OCI-LY7 (cell line): ENCODE data around the gene EEF1AKMT1. TPM values are rescaled to one million over a fixed set of nuclear protein-coding genes. Genes with fewer than 3 reads are reported as not detected.
A peak's percentile ranks its signal among the peaks of the same experiment; 100 is the strongest.

Experiments used
- BruUV-seq: library from RNA; stranded (reverse); fragments of 400-500 nt; replicated peaks from 2 replicates; lab custom pipeline; 2021; lab: Mats Ljungman, UMichigan
- CTCF ChIA-PET: fragments of 300-600 bp; sonication (Branson Sonifier 250); formaldehyde crosslinking; loops from one replicate; lab custom pipeline; 2022; ENCODE audit warnings: antibody characterized with exemption; ENCODE audit not compliant: unreplicated experiment; lab: Charles Lee
- POLR2A ChIA-PET: fragments of 300-600 bp; sonication (Branson Sonifier 250); formaldehyde crosslinking; loops from one replicate; lab custom pipeline; 2022; ENCODE audit warnings: antibody characterized with exemption; lab: Charles Lee
- DNase-seq: peaks from one replicate; pipeline ENCODE4 v3.0.0-alpha.2; 2015; ENCODE audit warnings: low spot score
- H2AFZ ChIP-seq: fragments of 200-600 bp; sonication (generic), shearing (Covaris generic); 2 replicates; pipeline ENCODE4 v1.6.1; 2014; ENCODE audit warnings: mild to moderate bottlenecking, antibody characterized with exemption, low read length, moderate library complexity
- H3K27ac ChIP-seq: fragments of 200-600 bp; sonication (generic); 2 replicates; pipeline ENCODE4 v1.5.1; 2014; ENCODE audit warnings: mixed run types, low read depth, mild to moderate bottlenecking, moderate library complexity, low read length, inconsistent platforms; ENCODE audit not compliant: poor library complexity, severe bottlenecking
- H3K36me3 ChIP-seq: fragments of 200-600 bp; sonication (generic); 2 replicates; pipeline ENCODE4 v1.6.1; 2014; ENCODE audit warnings: mild to moderate bottlenecking, antibody characterized with exemption, low read length, moderate library complexity, mixed read lengths; ENCODE audit not compliant: insufficient read depth
- H3K4me1 ChIP-seq: fragments of 200-600 bp; sonication (generic); 2 replicates; pipeline ENCODE4 v1.5.1; 2014; ENCODE audit warnings: mild to moderate bottlenecking, low read length; ENCODE audit not compliant: insufficient read depth, poor library complexity, severe bottlenecking
- H3K4me2 ChIP-seq: fragments of 200-600 bp; sonication (generic); 2 replicates; pipeline ENCODE4 v1.6.1; 2014; ENCODE audit warnings: mild to moderate bottlenecking, low read length
- H3K4me3 ChIP-seq: fragments of 200-600 bp; sonication (generic); 2 replicates; pipeline ENCODE4 v1.5.1; 2014; ENCODE audit warnings: mild to moderate bottlenecking, low read depth, low read length; ENCODE audit not compliant: poor library complexity, severe bottlenecking
- H3K79me2 ChIP-seq: fragments of 200-600 bp; sonication (generic); 2 replicates; pipeline ENCODE4 v1.6.1; 2016; ENCODE audit warnings: low read depth, mild to moderate bottlenecking, low read length, moderate library complexity, mixed read lengths; ENCODE audit not compliant: insufficient read depth
- H3K9me2 ChIP-seq: fragments of 200-600 bp; sonication (generic); 2 replicates; pipeline ENCODE4 v1.6.1; 2016; ENCODE audit warnings: mild to moderate bottlenecking, low read length, mixed read lengths; ENCODE audit not compliant: insufficient read depth
- H3K9me3 ChIP-seq: fragments of 200-600 bp; sonication (generic); 2 replicates; pipeline ENCODE4 v1.6.1; 2014; ENCODE audit warnings: mild to moderate bottlenecking, mixed run types, low read length, mixed read lengths
- H4K20me1 ChIP-seq: fragments of 200-600 bp; sonication (generic); 2 replicates; pipeline ENCODE4 v1.6.1; 2014; ENCODE audit warnings: mild to moderate bottlenecking, antibody characterized with exemption, low read length, moderate library complexity, mixed read lengths; ENCODE audit not compliant: insufficient read depth
- EZH2phosphoT487 ChIP-seq: fragments of 200-600 bp; sonication (generic); IDR thresholded peaks from 2 replicates; pipeline ENCODE4 v1.6.1; 2018; ENCODE audit warnings: low read depth, borderline replicate concordance, mild to moderate bottlenecking, mixed run types, antibody characterized with exemption, low read length, moderate library complexity, mixed read lengths
- intact Hi-C: fragments of 100-400 bp; cut with micrococcal nuclease; formaldehyde crosslinking; loops from one replicate; pipeline ENCODE4 v1.10.0; 2022; ENCODE audit not compliant: unreplicated experiment
- total RNA-seq, 2 experiments: library from RNA; depleted of rRNA in 1 of 2; stranded (reverse); fragments of >200 nt in 1 of 2; shearing (Covaris generic) in 1 of 2; gene quantifications; 2 replicates each; pipeline ENCODE4 v1.2.3, GENCODE V29; 2014 to 2022
- TF ChIP-seq, protein P1 (sequence below): fragments of 200-600 bp; sonication (generic); conservative IDR thresholded peaks from 2 replicates; pipeline ENCODE4 v1.5.1; 2014; ENCODE audit warnings: mild to moderate bottlenecking, antibody characterized with exemption, low read length, moderate library complexity, mixed read lengths

Gene EEF1AKMT1
- total RNA-seq, 2 experiments from 2014 or later, result 1.5 to 2.5 TPM

DNA sequence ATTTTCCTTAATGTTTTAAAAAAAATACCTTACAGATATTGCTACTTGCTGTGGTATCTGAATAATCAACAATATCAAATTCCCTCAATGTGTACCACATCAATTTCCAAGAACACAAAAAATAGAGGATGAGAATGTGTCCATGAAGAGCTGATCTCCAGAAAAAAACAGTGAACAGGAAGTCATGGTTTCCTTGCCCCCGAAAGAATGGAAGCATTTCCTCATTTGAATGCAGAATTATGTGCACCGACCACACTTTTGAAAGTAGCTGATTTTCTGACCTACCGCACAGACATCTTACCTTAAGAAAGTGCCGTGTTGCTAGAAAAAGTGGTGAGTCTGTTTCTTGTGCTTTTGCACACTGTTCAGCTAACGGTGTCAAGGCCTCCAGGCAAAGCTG lies 13.4 kb upstream of the EEF1AKMT1 start:
- POLR2A ChIA-PET, result interaction anchor here (0.6 to 1.2 kb wide), 6 partner anchors 8 to 1004 kb away, joined by 3 to 6 read pairs (median 4); partner anchors contain the start of gene PSPC1
- no peak for DNase-seq
- Histone ChIP-seq H3K4me1 (no peaks in the 10 kb centered on the region), H4K20me1 (no peaks in the 10 kb centered on the region), H3K4me2 (no peak overlapping the region), H3K36me3 (peaks cover 87% of the 10 kb centered on the region), H3K9me3 (no peaks in the 10 kb centered on the region), H2AFZ (no peak overlapping the region), H3K4me3 (no peak overlapping the region), H3K9me2 (no peaks in the 10 kb centered on the region), H3K79me2 (no peaks in the 10 kb centered on the region), H3K27ac (no peak overlapping the region)
- intact Hi-C loops, result no loop called here
- BruUV-seq, result no TSS peak
- no peak for TF ChIP-seq EZH2phosphoT487
- TF ChIP-seq, protein P1, sequence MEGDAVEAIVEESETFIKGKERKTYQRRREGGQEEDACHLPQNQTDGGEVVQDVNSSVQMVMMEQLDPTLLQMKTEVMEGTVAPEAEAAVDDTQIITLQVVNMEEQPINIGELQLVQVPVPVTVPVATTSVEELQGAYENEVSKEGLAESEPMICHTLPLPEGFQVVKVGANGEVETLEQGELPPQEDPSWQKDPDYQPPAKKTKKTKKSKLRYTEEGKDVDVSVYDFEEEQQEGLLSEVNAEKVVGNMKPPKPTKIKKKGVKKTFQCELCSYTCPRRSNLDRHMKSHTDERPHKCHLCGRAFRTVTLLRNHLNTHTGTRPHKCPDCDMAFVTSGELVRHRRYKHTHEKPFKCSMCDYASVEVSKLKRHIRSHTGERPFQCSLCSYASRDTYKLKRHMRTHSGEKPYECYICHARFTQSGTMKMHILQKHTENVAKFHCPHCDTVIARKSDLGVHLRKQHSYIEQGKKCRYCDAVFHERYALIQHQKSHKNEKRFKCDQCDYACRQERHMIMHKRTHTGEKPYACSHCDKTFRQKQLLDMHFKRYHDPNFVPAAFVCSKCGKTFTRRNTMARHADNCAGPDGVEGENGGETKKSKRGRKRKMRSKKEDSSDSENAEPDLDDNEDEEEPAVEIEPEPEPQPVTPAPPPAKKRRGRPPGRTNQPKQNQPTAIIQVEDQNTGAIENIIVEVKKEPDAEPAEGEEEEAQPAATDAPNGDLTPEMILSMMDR, result no peak
- CTCF ChIA-PET, result no interaction called here

DNA sequence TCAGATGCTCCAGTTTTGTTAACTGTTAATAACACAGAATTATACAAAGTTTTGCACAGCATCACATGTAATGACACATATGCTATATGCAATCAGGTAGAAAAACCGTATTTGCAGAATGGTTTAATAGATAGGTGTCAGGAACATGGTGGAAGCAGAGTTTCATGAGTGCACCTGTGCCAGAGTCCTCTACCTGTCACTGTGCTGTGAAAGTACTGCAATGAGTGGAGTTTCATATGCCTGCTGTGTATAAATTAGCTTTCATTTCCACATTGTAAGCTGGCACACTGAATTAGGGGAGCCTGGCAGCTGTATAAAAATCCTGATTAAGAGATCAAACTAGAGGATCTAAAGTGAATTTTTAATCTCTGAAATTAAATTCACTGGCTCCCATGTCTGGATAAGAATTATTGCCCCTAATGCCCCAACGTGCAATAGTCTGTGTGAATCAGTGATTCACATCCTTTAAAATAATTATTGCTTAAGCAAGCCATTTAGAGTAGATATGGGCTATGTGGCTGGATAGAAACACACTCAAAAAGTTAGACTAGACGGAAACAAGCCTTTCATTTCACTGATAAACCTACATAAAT lies 8.5 kb upstream of the EEF1AKMT1 start:
- no peaks in the 10 kb centered on the region for H4K20me1 ChIP-seq
- TSS peak; percentile 40 for BruUV-seq
- POLR2A ChIA-PET, result interaction anchor here (0.7 to 1.2 kb wide), 2 partner anchors 10 to 260 kb away, joined by 3 to 4 read pairs; no protein-coding TSS in a partner anchor
- CTCF ChIA-PET, result no interaction called here
- H3K9me2 ChIP-seq, result no peaks in the 10 kb centered on the region
- H3K27ac ChIP-seq, result no peak overlapping the region
- H3K36me3 ChIP-seq, result peaks cover 87% of the 10 kb centered on the region
- H3K4me3 ChIP-seq, result no peak overlapping the region
- no peak overlapping the region for H3K4me2 ChIP-seq
- H3K4me1 ChIP-seq, result no peaks in the 10 kb centered on the region
- H3K79me2 ChIP-seq, result no peaks in the 10 kb centered on the region
- no peaks in the 10 kb centered on the region for H3K9me3 ChIP-seq
- DNase-seq, result no peak
- no peak for TF ChIP-seq EZH2phosphoT487
- TF ChIP-seq, protein P1, result no peak
- H2AFZ ChIP-seq, result no peak overlapping the region
- intact Hi-C loops, result no loop called here

DNA sequence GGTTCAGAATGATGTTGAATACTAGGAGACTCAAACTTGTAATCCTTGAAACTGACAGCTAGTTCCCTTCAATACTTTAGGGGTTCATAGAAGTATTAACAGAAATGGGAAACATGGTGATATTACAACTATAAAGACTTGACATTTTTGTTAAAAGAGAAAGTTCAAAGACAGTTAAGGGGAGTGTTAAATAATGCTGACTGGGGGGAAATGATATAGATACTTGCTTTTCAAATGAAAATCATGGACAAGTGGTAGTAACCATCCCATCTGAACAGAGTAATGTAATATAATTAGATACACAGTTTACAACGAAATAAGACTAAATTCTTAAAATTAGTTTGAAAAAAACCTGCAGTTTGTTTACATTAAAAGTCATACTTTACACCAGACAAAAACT lies 6.6 kb upstream of the EEF1AKMT1 start:
- Histone ChIP-seq H3K9me3 (no peaks in the 10 kb centered on the region), H2AFZ (no peak overlapping the region), H3K4me2 (no peak overlapping the region), H3K4me1 (no peaks in the 10 kb centered on the region), H3K79me2 (no peaks in the 10 kb centered on the region), H3K9me2 (no peaks in the 10 kb centered on the region), H3K36me3 (peaks cover 81% of the 10 kb centered on the region), H3K4me3 (no peak overlapping the region), H3K27ac (no peak overlapping the region), H4K20me1 (no peaks in the 10 kb centered on the region)
- DNase-seq, result no peak
- POLR2A ChIA-PET, result interaction anchor here (0.7 to 1.1 kb wide), 2 partner anchors 9 to 10 kb away, joined by 3 read pairs; no protein-coding TSS in a partner anchor
- intact Hi-C loops, result no loop called here
- TF ChIP-seq EZH2phosphoT487, result no peak
- TF ChIP-seq, protein P1, result no peak
- CTCF ChIA-PET, result no interaction called here
- BruUV-seq, result no TSS peak
